Thymus (tissue), 11 donors: ENCODE results near the gene PDE6A. TPM values are rescaled to one million over a fixed set of nuclear protein-coding genes. Genes with fewer than 3 reads are reported as not detected.
A peak's percentile ranks its signal among the peaks of the same experiment; 100 is the strongest.
"Not testable (repeated sequence)": the region's sequence is repeated elsewhere in the genome, so short reads cannot be mapped to it uniquely, and the experiment has no call there.

Experiments used
- DNase-seq, 9 donors: peaks; one replicate each; pipeline ENCODE4 v3.0.0-alpha.2; 2013; ENCODE audit warnings: low spot score in 9 of 9, low read depth in 6 of 9, missing footprints in 1 of 9
- H3K27ac ChIP-seq, 2 donors: one replicate each; pipeline ENCODE4 v1.5.1; 2013; ENCODE audit warnings: control low read depth in 1 of 2, low read depth in 1 of 2, low read length in 1 of 2, mild to moderate bottlenecking in 1 of 2, moderate library complexity in 1 of 2
- H3K27me3 ChIP-seq, 2 donors: one replicate each; pipeline ENCODE4 v1.5.1; 2013; ENCODE audit warnings: low read length in 1 of 2; ENCODE audit not compliant: control insufficient read depth in 2 of 2, insufficient read depth in 1 of 2
- H3K36me3 ChIP-seq, 2 donors: one replicate each; pipeline ENCODE4 v1.5.1; 2013; ENCODE audit warnings: low read length in 1 of 2, mild to moderate bottlenecking in 1 of 2, moderate library complexity in 1 of 2; ENCODE audit not compliant: control insufficient read depth in 2 of 2, insufficient read depth in 2 of 2
- H3K4me1 ChIP-seq, 2 donors: one replicate each; pipeline ENCODE4 v1.5.1; 2013; ENCODE audit warnings: low read length in 2 of 2; ENCODE audit not compliant: control insufficient read depth in 2 of 2, insufficient read depth in 2 of 2
- H3K4me3 ChIP-seq, 2 donors: one replicate each; pipeline ENCODE4 v1.5.1; 2013; ENCODE audit warnings: low read length in 2 of 2, control low read depth in 1 of 2, mild to moderate bottlenecking in 1 of 2
- H3K9me3 ChIP-seq, 2 donors: one replicate each; pipeline ENCODE4 v1.5.1; 2013; ENCODE audit warnings: low read length in 1 of 2, mild to moderate bottlenecking in 1 of 2; ENCODE audit not compliant: control insufficient read depth in 2 of 2, insufficient read depth in 1 of 2
- WGBS: extraction: QIAGEN DNeasy Blood & Tissue Kit; methylation state at CpG from one replicate; pipeline ENCODE4 v1.1.7; 2013; 5-methylcytosine and 5-hydroxymethylcytosine counted together
- polyA plus RNA-seq: library from polyadenylated mRNA; stranded (reverse); fragments of 200-250 nt; gene quantifications from one replicate; pipeline ENCODE4 v1.2.3, GENCODE V29; 2013
- total RNA-seq: library from RNA; stranded (reverse); fragments of 120-200 nt; gene quantifications from one replicate; pipeline ENCODE4 v1.2.4, GENCODE V29; 2013
- donor health status: healthy.

PDE6A gene
- total and polyA plus RNA-seq, 2 donors, result under 0.01 to 0.16 TPM

DNA sequence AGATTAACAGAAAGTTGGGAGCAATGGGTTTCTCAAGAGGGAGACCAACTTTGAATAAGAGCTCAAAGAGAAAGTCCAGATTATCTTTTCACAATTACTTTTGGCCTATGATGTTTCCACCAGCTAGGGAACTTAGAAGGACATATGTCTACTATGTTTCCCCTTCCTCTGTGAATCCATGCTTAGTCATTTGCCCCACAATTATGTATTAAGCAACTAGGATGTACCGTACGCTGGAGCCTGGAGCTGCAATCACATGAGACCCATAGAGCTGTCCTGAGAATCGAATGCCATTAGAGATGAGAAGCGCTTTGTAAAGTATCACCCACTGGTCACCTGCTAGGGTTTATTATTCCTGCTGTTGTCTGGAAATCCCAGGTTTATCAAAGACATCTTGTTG is 78.8 kb downstream of the PDE6A start:
- WGBS, result 98% methylated on average over 4 of the region's 4 CpGs

DNA sequence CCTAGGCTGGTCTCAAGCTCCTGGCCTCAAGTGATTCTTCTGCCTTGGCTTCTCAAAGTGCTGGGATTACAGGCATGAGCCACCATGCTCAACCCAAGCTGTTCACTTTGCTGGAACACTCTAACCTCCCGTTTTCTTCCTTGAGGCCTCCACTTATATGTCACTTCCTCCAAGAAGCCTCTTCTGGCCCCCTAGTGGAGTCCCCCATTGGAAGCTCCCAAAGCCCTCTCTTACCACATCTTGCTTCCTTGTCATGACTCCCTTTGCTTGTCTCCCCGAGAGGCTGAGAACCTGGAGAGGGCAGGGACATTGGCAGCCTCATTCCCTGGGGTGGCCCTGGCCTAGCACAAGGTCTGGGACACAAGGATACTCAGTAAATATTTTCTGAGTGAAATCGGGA is 80.8 kb downstream of the PDE6A start:
- H3K4me3 ChIP-seq, result no peak overlapping the region
- 93% methylated on average over 3 of the region's 3 CpGs for WGBS

More for the DNA sequence above, 78.8 kb downstream of the PDE6A start:
- Histone ChIP-seq H3K27me3 (no peaks in the 10 kb centered on the region), H3K9me3 (no peaks in the 10 kb centered on the region), H3K4me3 (no peak overlapping the region), H3K27ac (no peak overlapping the region), H3K36me3 (no peaks in the 10 kb centered on the region), H3K4me1 (peaks cover 0 to 7% of the 10 kb centered on the region in 2 donors)
- DNase-seq, result no peak

DNA sequence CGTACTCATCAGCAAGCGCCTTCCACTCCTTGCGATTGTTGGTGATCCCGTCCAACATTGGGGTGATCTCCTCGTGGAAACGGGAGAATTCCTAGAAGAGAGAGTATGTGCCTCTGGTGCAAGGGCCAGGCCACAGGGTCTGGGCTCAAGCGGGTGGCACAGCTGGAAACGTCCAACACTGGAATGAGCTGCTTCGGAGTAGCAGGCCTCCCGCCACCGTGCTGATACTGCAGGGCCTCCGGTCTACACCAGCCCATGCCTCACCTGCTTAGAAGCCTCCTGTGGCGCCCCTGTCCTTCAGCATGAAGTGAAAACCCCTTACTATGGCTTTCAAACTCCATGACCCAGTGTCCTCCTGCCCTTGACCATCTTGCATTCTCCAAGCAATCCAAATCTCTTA is 81.4 kb downstream of the PDE6A start:
- peaks cover 0 to 9% of the 10 kb centered on the region in 2 donors for H3K4me1 ChIP-seq
- no peak for DNase-seq
- WGBS, result 95% methylated on average over 13 of the region's 13 CpGs
- H3K4me3 ChIP-seq, result no peak overlapping the region
- no peaks in the 10 kb centered on the region for H3K27me3 ChIP-seq
- H3K27ac ChIP-seq, result no peak overlapping the region
- H3K9me3 ChIP-seq, result no peaks in the 10 kb centered on the region
- no peaks in the 10 kb centered on the region for H3K36me3 ChIP-seq

More for the DNA sequence above, 80.8 kb downstream of the PDE6A start:
- peaks cover 0 to 9% of the 10 kb centered on the region in 2 donors for H3K4me1 ChIP-seq
- no peaks in the 10 kb centered on the region for H3K27me3 ChIP-seq
- no peak for DNase-seq
- no peaks in the 10 kb centered on the region for H3K36me3 ChIP-seq
- H3K27ac ChIP-seq, result no peak overlapping the region
- H3K9me3 ChIP-seq, result no peaks in the 10 kb centered on the region

DNA sequence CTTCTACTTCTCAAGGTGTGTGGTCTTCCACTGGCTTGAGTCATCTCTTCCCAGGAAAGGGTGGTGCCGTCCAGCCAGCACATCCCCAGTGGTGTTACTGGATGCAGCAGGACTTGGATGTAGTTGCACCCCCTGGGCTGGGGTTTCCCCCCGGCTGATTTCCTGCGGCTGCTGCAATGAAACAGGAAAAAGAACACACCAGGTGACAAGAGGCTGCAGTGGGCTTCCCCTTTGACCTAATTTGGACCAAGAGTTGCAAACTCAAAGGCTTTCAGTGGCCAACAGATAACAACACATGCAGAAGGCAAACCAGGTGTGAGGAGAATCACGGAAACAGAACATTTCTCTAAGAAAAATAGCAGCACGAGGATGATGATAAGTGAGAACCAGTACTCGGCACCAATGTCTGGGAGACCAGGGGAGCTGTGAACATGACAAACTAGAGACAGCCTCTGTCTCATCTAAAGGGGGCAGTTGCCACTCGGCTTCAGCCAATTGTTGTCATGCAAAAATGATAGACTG is 83.7 kb downstream of the PDE6A start:
- Histone ChIP-seq H3K27me3 (no peaks in the 10 kb centered on the region), H3K9me3 (no peaks in the 10 kb centered on the region), H3K4me3 (no peak overlapping the region), H3K27ac (no peak overlapping the region), H3K36me3 (no peaks in the 10 kb centered on the region), H3K4me1 (peaks cover 0 to 9% of the 10 kb centered on the region in 2 donors)
- WGBS, result 62% methylated on average over 7 of the region's 7 CpGs
- DNase-seq, result peak in 1 of 9 donors; percentile 10

DNA sequence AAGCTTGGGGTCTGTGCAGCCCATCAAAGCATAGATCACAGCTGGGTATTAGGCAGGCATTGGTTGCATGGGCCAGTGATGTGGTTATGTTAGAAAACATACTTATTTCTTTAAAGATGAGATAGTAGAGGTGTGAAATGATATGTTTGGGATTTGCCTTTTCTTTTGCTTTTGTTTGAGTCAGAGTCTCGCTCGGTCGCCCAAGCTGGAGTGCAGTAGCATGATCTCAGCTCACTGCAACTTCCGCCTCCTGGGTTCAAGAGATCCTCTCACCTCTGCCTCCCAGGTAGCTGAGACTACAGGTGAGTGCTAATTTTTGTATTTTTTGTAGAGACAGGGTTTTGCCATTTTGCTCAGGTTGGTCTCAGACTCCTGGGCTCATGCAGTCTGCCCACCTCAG is 84.8 kb downstream of the PDE6A start:
- 94% methylated on average over 4 of the region's 4 CpGs for WGBS
- H3K27ac ChIP-seq, result no peak overlapping the region

DNA sequence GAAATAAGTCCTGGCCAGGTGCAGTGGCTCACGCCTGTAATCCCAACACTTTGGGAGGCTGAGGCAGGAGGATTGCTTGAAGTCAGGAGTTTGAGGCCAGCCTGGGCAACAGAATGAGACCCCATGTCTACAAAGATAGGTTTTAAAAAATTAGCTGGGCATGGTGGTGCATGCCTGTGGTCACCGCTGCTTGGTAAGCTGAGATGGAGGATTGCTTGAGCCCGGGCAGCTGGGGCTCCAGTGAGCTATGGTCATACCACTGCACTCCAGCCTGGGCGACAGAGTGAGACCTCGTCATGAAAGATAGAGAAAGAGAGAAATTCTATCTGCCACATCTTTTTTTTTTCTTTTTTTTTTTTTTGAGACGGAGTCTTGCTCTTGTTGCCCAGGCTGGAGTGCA is 86.1 kb downstream of the PDE6A start:
- H3K4me3 ChIP-seq, H3K4me1 ChIP-seq, H3K27ac ChIP-seq, DNase-seq, H3K9me3 ChIP-seq, H3K36me3 ChIP-seq, H3K27me3 ChIP-seq: not testable (repeated sequence)
- 90% methylated on average over 5 of the region's 6 CpGs for WGBS

More for the DNA sequence above, 84.8 kb downstream of the PDE6A start:
- no peaks in the 10 kb centered on the region for H3K9me3 ChIP-seq
- no peaks in the 10 kb centered on the region for H3K27me3 ChIP-seq
- no peak for DNase-seq
- H3K4me3 ChIP-seq, result no peak overlapping the region
- H3K4me1 ChIP-seq, result peaks cover 0 to 9% of the 10 kb centered on the region in 2 donors
- no peaks in the 10 kb centered on the region for H3K36me3 ChIP-seq

DNA sequence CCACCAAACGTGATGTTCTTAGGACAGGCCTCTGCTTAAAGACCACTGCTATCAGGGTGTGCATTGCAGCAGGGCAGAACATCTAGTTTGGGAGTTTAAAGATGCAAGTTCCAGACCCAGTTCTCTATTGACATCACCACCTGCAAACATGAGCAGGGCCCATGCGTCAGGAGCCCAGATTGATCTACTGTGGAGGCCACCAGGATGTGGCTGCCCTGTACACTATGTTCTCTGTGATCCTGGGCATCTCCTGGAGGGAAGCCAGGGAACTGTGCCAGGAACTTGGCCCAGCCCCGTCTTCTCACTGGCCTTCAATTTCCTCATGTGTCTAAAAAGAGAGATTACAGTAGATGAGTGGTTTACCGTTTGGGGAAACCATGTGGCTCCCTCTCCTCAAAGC is 87.1 kb downstream of the PDE6A start:
- no peaks in the 10 kb centered on the region for H3K9me3 ChIP-seq
- peaks cover 0 to 9% of the 10 kb centered on the region in 2 donors for H3K4me1 ChIP-seq
- no peak overlapping the region for H3K27ac ChIP-seq
- H3K4me3 ChIP-seq, result no peak overlapping the region
- H3K36me3 ChIP-seq, result no peaks in the 10 kb centered on the region
- WGBS, result 74% methylated on average over 4 of the region's 4 CpGs
- no peaks in the 10 kb centered on the region for H3K27me3 ChIP-seq
- no peak for DNase-seq

DNA sequence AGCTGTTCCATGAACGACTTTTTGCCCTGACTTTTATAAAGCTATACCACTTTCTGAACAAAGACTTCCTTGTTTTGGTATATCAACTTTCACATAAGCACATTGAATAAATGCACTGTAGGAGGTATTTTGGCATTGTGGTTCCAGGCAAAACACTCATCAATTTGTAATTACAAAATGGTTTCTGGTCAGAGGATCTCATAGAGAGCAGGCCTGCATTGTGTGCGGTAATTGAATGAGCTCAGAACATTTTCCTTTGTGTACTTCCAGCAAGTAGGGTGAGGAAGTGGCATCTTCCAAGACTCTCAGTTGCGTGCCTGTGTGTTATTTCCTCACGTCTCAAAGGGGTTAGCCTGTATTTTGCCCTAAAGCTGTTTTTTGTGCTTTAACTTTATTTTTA is 89.2 kb downstream of the PDE6A start:
- DNase-seq, result no peak
- Histone ChIP-seq H3K9me3 (no peaks in the 10 kb centered on the region), H3K4me1 (no peaks in the 10 kb centered on the region), H3K27ac (no peak overlapping the region), H3K36me3 (no peaks in the 10 kb centered on the region), H3K4me3 (no peak overlapping the region), H3K27me3 (no peaks in the 10 kb centered on the region)
- 94% methylated on average over 4 of the region's 4 CpGs for WGBS

DNA sequence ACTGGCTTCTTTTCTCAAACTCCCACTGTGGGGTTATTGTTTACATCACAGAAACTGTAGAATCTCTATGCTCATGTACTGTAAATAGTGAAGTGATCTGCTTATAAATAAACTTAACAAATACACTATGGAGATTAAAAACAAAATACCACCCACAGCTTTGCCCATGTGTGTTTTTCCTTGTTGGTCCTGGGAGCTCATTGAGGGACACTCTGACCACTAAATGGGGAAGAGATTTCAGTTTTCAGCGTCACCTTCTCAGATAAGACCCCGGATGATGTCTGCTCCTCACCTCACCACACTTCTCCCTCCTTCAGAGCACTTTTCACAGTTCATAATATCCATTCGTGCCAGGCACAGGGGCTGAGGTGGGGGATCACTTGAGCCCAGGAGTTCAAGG is 89.7 kb downstream of the PDE6A start:
- Histone ChIP-seq H3K4me3 (no peak overlapping the region), H3K4me1 (no peaks in the 10 kb centered on the region), H3K36me3 (no peaks in the 10 kb centered on the region), H3K27me3 (no peaks in the 10 kb centered on the region), H3K27ac (no peak overlapping the region), H3K9me3 (no peaks in the 10 kb centered on the region)
- 97% methylated on average over 3 of the region's 3 CpGs for WGBS
- DNase-seq, result no peak

DNA sequence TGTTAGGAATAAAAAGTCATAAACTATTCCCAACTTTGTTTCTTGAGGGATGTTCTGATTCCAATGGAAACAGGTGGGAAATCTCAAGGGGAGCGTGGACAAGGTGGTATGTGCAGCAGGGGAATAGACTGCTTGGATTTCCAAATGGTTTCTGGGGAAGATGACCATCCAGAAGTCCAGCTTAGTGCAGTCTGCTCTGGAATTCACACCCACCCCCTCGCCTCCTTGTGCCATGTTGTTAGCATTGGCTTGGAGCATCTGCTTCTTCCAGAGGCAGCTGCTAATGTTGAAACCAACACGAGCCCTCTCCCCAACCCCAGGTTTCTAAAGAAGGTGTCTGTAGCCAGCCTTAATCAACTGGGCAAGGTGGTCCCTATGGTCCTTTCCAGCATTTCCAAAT is 90.9 kb downstream of the PDE6A start:
- H3K36me3 ChIP-seq, result no peaks in the 10 kb centered on the region
- no peaks in the 10 kb centered on the region for H3K27me3 ChIP-seq
- no peaks in the 10 kb centered on the region for H3K4me1 ChIP-seq
- no peak overlapping the region for H3K4me3 ChIP-seq
- WGBS, result 97% methylated on average over 3 of the region's 3 CpGs
- H3K9me3 ChIP-seq, result no peaks in the 10 kb centered on the region
- no peak for DNase-seq
- H3K27ac ChIP-seq, result no peak overlapping the region
